ENCODE measurements around the gene KLHDC7B.

The KLHDC7B gene

GRCh38 chr22:50503475-50504145 is 42.1 kb upstream of the KLHDC7B start:
- no peak for TF ChIP-seq CTCF (conservative IDR thresholded peaks at IDR 0.05; ENCODE audit: low read depth, low read length)
- DNase-seq (ENCODE audit: low read depth), result no peak
- H3K4me3 ChIP-seq (ENCODE audit: low read depth, low read length), result no peak overlapping the region

- no peak overlapping the region for H3K4me3 ChIP-seq (ENCODE audit: low read depth, low read length)
- no peak for DNase-seq (ENCODE audit: low read depth)
- TF ChIP-seq CTCF (conservative IDR thresholded peaks at IDR 0.05; ENCODE audit: low read depth, low read length), result no peak
These were observed 41.1 kb upstream of the KLHDC7B start for GRCh38 chr22:50504369-50505211.

GRCh38 chr22:50505276-50505775 is 40.4 kb upstream of the KLHDC7B start:
- no peak overlapping the region for H3K4me3 ChIP-seq (ENCODE audit: low read depth, low read length)
- TF ChIP-seq CTCF (conservative IDR thresholded peaks at IDR 0.05; ENCODE audit: low read depth, low read length), result no peak
- no peak for DNase-seq (ENCODE audit: low read depth)

- DNase-seq (ENCODE audit: low read depth), result no peak
- H3K4me3 ChIP-seq (ENCODE audit: low read depth, low read length), result peak overlapping the region; percentile 95
These were observed 39.7 kb upstream of the KLHDC7B start for GRCh38 chr22:50505776-50506610.

GRCh38 chr22:50506611-50507420 is 38.9 kb upstream of the KLHDC7B start:
- peak overlapping the region; percentile 95 for H3K4me3 ChIP-seq (ENCODE audit: low read depth, low read length)
- no peak for TF ChIP-seq CTCF (conservative IDR thresholded peaks at IDR 0.05; ENCODE audit: low read depth, low read length)
- no peak for DNase-seq (ENCODE audit: low read depth)

More at GRCh38 chr22:50505776-50506610, 39.7 kb upstream of the KLHDC7B start:
- TF ChIP-seq CTCF (conservative IDR thresholded peaks at IDR 0.05; ENCODE audit: low read depth, low read length), result no peak

- peak within 1 kb of the TSS; percentile 95 for H3K4me3 ChIP-seq (ENCODE audit: low read depth, low read length)
- DNase-seq (ENCODE audit: low read depth), result no peak
- TF ChIP-seq CTCF (conservative IDR thresholded peaks at IDR 0.05; ENCODE audit: low read depth, low read length), result no peak
These were observed 38.2 kb upstream of the KLHDC7B start, which contains the start of gene LMF2 for GRCh38 chr22:50507421-50507990. TSS of gene LMF2 (minus strand) at chr22:50507702. CDS start at chr22:50507675, 27 bp downstream.
